C1 segment of cervical spinal cord (tissue), 14 donors: ENCODE results near the gene ADARB2.
"Not testable (repeated sequence)": the region's sequence is repeated elsewhere in the genome, so short reads cannot be mapped to it uniquely, and the experiment has no call there.

Experiments
- DNase-seq, 14 donors: peaks; one replicate each; lab custom pipeline; 2025; lab: John Stamatoyannopoulos, UW

ADARB2 gene

GRCh38 chr10:1643161-1643907 is 94.0 kb downstream of the ADARB2 start:
- DNase-seq: no peak

GRCh38 chr10:1642600-1643160 is 94.6 kb downstream of the ADARB2 start:
- DNase-seq: no peak

- no peak for DNase-seq
Measured at GRCh38 chr10:1641402-1641801, 95.9 kb downstream of the ADARB2 start.

GRCh38 chr10:1638889-1639419 is 98.4 kb downstream of the ADARB2 start:
- no peak for DNase-seq

GRCh38 chr10:1635340-1635739 is 102.0 kb downstream of the ADARB2 start:
- DNase-seq: no peak

- no peak for DNase-seq
Measured at GRCh38 chr10:1634239-1634638, 103.1 kb downstream of the ADARB2 start.

- DNase-seq: no peak
Measured at GRCh38 chr10:1633783-1634182, 103.5 kb downstream of the ADARB2 start.

GRCh38 chr10:1632596-1632995 is 104.7 kb downstream of the ADARB2 start:
- no peak for DNase-seq

GRCh38 chr10:1632141-1632540 is 105.2 kb downstream of the ADARB2 start:
- no peak for DNase-seq

- no peak for DNase-seq
Measured at GRCh38 chr10:1631282-1631681, 106.0 kb downstream of the ADARB2 start.

- DNase-seq: no peak
Measured at GRCh38 chr10:1630304-1630703, 107.0 kb downstream of the ADARB2 start.

GRCh38 chr10:1629326-1630198 is 107.8 kb downstream of the ADARB2 start:
- DNase-seq: no peak

- no peak for DNase-seq
Measured at GRCh38 chr10:1628757-1629156, 108.6 kb downstream of the ADARB2 start.

GRCh38 chr10:1627945-1628344 is 109.4 kb downstream of the ADARB2 start:
- DNase-seq: no peak

- DNase-seq: no peak
Measured at GRCh38 chr10:1626835-1627234, 110.5 kb downstream of the ADARB2 start.

- DNase-seq: no peak
Measured at GRCh38 chr10:1626410-1626809, 110.9 kb downstream of the ADARB2 start.

GRCh38 chr10:1625731-1626130 is 111.6 kb downstream of the ADARB2 start:
- DNase-seq: no peak

- DNase-seq: no peak
Measured at GRCh38 chr10:1625079-1625478, 112.2 kb downstream of the ADARB2 start.

GRCh38 chr10:1624240-1624639 is 113.1 kb downstream of the ADARB2 start:
- no peak for DNase-seq

GRCh38 chr10:1620803-1621202 is 116.5 kb downstream of the ADARB2 start:
- DNase-seq: no peak

GRCh38 chr10:1617376-1618317 is 119.7 kb downstream of the ADARB2 start:
- DNase-seq: not testable (repeated sequence)
